Right forelimb (tissue), 1 donor: ENCODE results near the gene TBC1D10A.

Experiments used
- DNase-seq: peaks from one replicate; pipeline ENCODE4 v3.0.0-alpha.2; 2018

The TBC1D10A gene

GRCh38 chr22:30285176-30285845 lies 41.4 kb downstream of the TBC1D10A start:
- no peak for DNase-seq

- no peak for DNase-seq
These were observed 42.1 kb downstream of the TBC1D10A start for GRCh38 chr22:30284666-30285065.

DNA sequence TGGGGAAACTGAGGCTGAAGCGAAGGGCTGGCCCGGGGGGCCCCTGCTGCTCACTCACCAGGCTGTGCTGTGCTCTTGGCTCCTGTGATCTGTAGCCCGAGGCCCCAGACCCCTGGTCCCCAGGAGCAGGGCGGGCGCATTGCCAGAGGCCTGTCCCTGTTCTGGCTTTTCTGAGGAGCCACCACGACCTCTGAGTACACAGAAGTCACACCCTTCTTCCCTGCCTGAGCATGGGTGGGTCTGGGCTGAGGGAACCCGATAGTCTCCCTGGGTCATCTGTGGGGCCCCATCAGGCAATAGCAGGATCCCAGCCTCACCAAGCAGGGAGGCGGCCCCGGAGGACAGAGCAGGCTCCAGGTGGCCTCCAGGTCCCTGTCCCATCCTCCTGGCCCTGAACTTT lies 42.6 kb downstream of the TBC1D10A start:
- no peak for DNase-seq

DNA sequence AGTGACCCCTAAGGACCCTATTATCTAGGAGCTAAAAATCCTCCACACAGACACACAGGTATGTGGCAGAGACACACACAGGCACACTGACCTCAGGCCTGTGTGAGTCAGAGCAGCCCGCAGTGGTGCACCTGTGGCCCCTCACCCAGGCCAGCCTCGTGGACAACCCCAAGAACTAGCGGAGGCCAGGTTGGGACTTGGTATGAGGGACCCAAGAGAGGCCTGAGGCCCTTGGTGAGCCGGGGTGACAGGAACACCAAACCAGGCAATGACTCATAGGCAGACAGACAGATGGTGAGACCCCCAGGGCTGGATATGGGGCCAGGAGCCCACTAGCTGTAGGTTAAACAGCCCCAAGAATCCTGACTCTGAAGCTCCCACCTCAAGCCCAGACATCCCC lies 43.4 kb downstream of the TBC1D10A start:
- no peak for DNase-seq

DNA sequence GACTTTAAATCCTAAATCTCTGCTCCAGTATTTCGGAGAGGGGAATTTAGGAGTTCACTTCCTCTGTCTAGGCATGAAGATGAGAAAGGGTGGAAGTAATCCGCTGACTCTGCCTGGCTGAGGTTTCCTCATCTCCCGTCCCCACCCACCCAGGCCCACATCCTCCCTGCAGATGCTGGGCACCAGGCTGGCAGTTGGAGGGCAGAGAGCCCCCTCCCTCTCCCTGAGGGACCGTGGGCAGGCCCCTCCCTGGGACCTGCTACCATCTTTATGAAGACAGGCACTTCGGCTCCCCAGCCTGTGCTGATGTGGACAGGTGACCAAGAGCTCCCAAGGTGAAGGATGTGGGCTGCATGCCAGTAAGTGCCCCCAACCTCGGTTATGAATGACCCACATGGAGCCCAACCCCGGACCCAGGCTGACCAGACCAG lies 44.1 kb downstream of the TBC1D10A start:
- DNase-seq, result no peak

- DNase-seq, result no peak
These were observed 46.2 kb downstream of the TBC1D10A start for GRCh38 chr22:30280505-30280904.

DNA sequence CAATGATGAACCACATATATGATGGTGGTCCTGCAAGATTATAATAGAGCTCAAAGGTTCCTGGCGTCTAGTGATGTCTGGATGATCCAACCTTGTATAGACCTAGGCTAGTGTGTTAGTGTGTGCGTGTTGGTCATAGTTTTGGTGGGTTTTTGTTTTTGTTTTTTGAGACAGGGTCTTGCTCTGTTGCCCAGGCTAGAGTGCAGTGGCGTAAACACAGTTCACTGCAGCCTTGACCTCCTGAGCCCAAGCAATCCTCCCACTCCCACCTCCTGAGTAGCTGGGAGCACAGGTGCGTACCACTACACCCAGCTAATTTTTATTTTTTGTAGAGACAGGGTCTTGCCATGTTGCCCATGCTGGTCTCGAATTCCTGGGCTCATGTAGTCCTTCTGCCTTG lies 46.8 kb downstream of the TBC1D10A start:
- no peak for DNase-seq

- no peak for DNase-seq
These were observed 47.5 kb downstream of the TBC1D10A start for GRCh38 chr22:30279046-30279788.

DNA sequence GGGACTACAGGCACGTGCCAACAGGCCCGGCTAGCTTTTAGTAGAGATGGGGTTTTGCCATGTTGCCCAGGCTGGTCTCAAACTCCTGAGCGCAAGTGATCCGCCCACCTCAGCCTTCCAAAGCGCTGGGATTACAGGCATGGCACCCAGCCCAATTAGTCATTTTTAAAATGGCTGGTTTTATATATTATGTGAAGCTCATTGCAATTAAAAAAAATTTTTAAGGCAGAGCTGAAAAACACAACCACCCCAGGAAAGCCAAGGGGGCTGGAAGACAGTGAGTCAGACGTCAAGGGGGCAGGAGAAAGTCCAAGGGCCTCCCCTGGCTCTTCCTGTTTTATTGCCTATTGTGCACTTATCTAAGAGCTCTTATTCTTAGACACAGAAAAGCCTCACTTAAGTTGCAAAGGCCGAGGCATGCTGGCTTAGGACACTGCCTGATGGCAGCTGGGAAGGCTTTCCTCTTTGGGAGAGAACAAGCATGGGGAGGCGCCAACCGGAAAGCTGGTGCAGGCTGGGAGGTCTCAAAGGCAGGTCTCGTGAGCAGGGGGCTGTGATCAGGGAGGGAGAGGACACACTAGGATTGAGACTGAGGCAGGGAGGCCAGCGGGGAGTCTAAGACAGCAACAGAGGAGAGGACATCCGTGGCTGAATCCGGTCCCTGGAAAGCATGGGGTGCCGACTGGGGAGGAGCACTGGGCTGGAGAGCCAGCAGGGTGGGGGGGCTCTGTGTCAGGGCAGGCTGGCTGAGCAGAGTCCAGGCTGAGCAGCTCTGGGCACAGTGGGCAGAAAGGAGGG lies 49.0 kb downstream of the TBC1D10A start:
- no peak for DNase-seq

DNA sequence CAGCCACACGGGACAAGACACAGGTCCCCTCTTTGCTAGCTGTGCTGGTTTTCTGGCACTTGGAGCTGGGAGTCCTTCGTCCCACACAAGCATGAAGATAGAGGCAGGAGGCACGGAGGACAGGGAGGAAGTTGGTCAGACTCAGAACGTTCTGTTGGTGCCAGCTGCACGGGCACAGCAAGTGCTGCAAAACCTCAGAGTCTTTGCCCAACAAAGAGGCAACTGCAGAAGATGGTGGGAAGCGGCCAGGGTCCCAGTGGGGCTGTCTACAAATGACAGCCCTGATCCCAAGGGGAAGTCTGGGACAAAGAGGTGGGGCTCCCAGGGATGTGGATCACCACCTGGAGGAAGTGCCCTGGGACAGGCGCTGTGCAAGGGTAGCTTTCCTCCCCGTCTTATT lies 50.7 kb downstream of the TBC1D10A start:
- DNase-seq, result no peak

DNA sequence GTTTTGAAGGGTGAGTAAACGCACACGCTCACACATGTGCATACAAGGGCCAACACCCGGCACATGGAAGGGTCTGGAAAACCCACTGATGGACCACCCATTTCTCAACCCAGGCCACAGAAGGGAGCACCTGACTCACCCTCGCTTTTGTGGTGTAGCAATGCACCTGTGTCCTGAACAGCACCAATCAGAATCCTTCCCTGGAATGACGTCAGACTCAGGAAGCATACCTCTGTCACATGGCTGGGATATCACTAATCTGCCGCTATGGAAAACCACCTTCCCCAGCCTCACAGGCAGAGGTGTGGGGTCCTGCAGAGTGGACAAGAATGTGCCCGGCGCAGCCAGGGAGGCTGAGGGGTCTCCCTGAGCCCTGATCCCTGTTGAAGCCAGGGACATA lies 51.1 kb downstream of the TBC1D10A start:
- DNase-seq, result no peak

- DNase-seq, result no peak
These were observed 52.3 kb downstream of the TBC1D10A start for GRCh38 chr22:30274437-30274812.

DNA sequence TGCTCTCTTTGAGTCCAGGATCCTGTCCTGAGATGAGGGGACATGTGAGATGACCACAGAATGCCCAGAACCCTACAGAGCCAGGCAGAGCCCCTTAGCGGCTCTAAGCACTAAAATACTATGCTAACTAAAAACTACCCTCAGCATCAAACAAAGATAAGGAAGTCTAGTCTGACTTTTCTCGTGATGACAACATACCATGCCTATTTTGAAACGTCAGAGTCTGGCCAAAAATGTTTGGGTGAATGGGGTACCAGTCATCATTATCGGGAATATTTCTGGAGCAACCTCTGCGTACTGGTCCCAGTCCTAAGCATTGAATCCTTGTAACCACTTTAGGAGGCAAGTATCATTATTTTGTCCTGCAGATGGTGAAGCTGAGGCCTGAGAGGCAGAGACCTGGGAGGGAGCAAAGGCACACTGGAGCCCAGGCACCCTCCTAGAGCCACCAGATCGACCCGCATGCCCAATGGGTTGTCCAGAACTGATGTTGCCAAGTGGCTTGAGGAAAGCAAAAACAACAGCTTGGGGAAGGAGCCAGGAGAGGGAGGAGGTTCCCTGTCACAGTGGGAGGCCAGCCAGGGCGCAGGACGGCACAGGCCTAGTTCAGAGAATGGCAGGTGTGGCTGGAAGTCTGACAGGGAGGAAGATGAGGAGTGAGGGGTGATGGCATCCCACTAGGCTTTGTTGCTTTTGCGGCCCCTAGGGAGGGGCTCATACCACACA lies 52.9 kb downstream of the TBC1D10A start:
- no peak for DNase-seq

GRCh38 chr22:30272781-30273601 lies 53.8 kb downstream of the TBC1D10A start:
- DNase-seq, result no peak

DNA sequence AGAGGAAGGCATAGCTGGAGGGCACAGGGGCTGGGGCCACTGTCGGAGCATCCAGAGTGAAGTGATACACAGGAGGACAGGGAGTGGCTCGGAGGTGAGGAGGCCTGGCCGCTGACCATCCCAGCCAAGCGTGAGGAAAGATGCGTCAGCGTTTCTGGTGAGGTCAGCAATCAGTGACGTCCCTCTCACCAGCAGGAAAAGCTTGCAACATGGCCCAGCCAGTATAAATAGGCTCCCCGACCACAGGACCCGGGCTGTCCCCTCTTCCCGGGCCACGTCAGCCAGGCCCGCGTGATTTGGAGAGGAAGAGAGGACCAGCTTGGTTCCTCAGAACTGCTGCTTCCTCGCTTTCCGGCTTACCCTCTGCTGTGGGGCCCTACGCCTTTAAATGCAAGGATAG lies 55.9 kb downstream of the TBC1D10A start:
- no peak for DNase-seq

GRCh38 chr22:30268331-30268730 lies 58.4 kb downstream of the TBC1D10A start:
- no peak for DNase-seq

DNA sequence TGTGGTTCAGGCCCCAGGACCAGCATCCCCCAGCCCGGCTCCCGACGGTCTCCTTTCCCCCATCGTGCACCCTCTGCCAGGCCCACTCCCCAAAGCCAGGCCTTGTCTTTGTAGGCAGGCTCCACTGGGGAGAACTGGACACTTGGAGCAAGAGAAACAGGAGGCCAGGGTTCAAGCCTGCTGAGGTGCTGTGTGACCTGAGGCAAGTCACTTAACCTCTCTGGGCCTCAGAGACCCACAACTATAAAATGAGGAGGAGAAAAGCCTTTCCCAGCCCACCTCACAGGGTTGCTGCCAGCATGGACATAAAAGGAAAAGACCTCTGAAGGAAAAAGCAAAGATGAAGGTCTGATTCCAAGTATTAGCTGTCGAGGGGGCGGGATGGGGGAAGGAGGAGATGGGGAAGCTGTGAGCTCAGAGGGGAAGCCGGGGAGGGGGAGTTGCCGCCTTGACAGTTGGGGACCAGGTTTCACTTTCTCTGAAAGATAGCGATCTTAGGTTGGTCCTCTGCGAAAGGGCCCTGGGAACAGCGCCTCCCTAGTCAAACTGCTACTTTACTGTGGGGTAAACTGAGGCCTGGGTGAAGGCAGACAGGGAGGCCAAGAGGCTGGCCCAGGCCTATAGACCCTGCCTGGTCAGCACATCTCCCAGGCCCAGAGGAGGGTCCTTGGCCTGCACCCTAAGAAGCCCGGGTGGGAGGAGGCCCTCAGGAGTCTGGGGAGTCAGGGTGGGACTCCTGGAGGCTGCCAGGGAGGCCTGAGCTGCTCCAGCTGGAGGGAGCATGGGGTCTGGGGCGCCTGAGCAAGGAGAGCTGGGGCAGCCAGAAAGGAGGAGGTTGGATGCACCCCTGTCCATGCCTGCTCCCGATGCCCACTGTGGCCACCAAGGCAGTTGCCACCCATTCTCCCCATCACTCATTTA lies 59.1 kb downstream of the TBC1D10A start:
- DNase-seq, result no peak

GRCh38 chr22:30266445-30267381 lies 60.0 kb downstream of the TBC1D10A start, which contains the start of gene OSM:
Gene OSM, minus strand, starts transcription at chr22:30266851. Its CDS starts 52 bp downstream, at chr22:30266799.
- DNase-seq, result no peak

GRCh38 chr22:30265823-30266444 lies 60.8 kb downstream of the TBC1D10A start:
- no peak for DNase-seq
